Upper lobe of left lung (tissue), 4 donors: ENCODE data around the gene SALL1.

Experiments used
- CTCF ChIP-seq, 6 experiments: fragments of 450-650 bp in 4 of 6; fragments of 200-600 bp in 2 of 6; sonication (generic) in 2 of 6; IDR thresholded peaks; one replicate each; pipeline ENCODE4 v1.5.1; 2016 to 2019; ENCODE audit warnings: antibody characterized with exemption in 6 of 6
- POLR2A ChIP-seq, 4 donors: fragments of 450-650 bp; IDR thresholded peaks; one replicate each; pipeline ENCODE4 v1.5.1; 2016 to 2017; ENCODE audit warnings: antibody characterized with exemption in 4 of 4, mild to moderate bottlenecking in 2 of 4
- POLR2AphosphoS5 ChIP-seq, 2 donors: sonication (generic); formaldehyde crosslinking; IDR thresholded peaks; one replicate each; pipeline ENCODE4 v1.5.1; 2017; ENCODE audit warnings: antibody characterized with exemption in 2 of 2

- TF ChIP-seq CTCF (IDR thresholded peaks at IDR 0.05) (no peak), POLR2A (IDR thresholded peaks at IDR 0.05) (no peak), POLR2AphosphoS5 (IDR thresholded peaks at IDR 0.05) (no peak)
These were observed 44.5 kb downstream of the SALL1 start for GRCh38 chr16:51106535-51106934.
